IPS DF 4.7 (cell line): ENCODE data around the gene DCLK2.

Source experiments
- DNase-seq: peaks from one replicate; pipeline ENCODE4 v3.0.0-alpha.2; 2013; ENCODE audit warnings: low spot score; ENCODE audit errors: extremely low read depth

Gene DCLK2

GRCh38 chr4:150206265-150206664, 128.0 kb downstream of the DCLK2 start:
- no peak for DNase-seq

GRCh38 chr4:150206954-150207353, 128.7 kb downstream of the DCLK2 start:
- DNase-seq: no peak

- DNase-seq: no peak
Measured at GRCh38 chr4:150207871-150208270, 129.6 kb downstream of the DCLK2 start.

GRCh38 chr4:150209140-150209829, 131.0 kb downstream of the DCLK2 start:
- no peak for DNase-seq

GRCh38 chr4:150211016-150211415, 132.8 kb downstream of the DCLK2 start:
- DNase-seq: no peak

GRCh38 chr4:150211799-150212445, 133.7 kb downstream of the DCLK2 start:
- no peak for DNase-seq

GRCh38 chr4:150212485-150212884, 134.2 kb downstream of the DCLK2 start:
- DNase-seq: no peak

- DNase-seq: no peak
Measured at GRCh38 chr4:150212927-150213326, 134.7 kb downstream of the DCLK2 start.

GRCh38 chr4:150215601-150216000, 137.4 kb downstream of the DCLK2 start:
- no peak for DNase-seq

- no peak for DNase-seq
Measured at GRCh38 chr4:150216726-150217125, 138.5 kb downstream of the DCLK2 start.

- DNase-seq: no peak
Measured at GRCh38 chr4:150217192-150217591, 138.9 kb downstream of the DCLK2 start.

- no peak for DNase-seq
Measured at GRCh38 chr4:150217808-150218207, 139.6 kb downstream of the DCLK2 start.

- DNase-seq: no peak
Measured at GRCh38 chr4:150218447-150218846, 140.2 kb downstream of the DCLK2 start.

- no peak for DNase-seq
Measured at GRCh38 chr4:150219841-150220240, 141.6 kb downstream of the DCLK2 start.

GRCh38 chr4:150224896-150225591, 146.8 kb downstream of the DCLK2 start:
- DNase-seq: no peak

- DNase-seq: no peak
Measured at GRCh38 chr4:150229520-150229919, 151.3 kb downstream of the DCLK2 start.

GRCh38 chr4:150230561-150230960, 152.3 kb downstream of the DCLK2 start:
- no peak for DNase-seq

GRCh38 chr4:150231107-150231770, 153.0 kb downstream of the DCLK2 start:
- DNase-seq: no peak

- no peak for DNase-seq
Measured at GRCh38 chr4:150232029-150232428, 153.8 kb downstream of the DCLK2 start.

GRCh38 chr4:150234246-150234645, 156.0 kb downstream of the DCLK2 start:
- DNase-seq: no peak

- no peak for DNase-seq
Measured at GRCh38 chr4:150235317-150235716, 157.1 kb downstream of the DCLK2 start.

- DNase-seq: no peak
Measured at GRCh38 chr4:150235808-150236271, 157.6 kb downstream of the DCLK2 start.
